HepG2 (cell line): ENCODE measurements around the gene HEATR5B. TPM values are rescaled to one million over a fixed set of nuclear protein-coding genes. Genes with fewer than 3 reads are reported as not detected.

Experiments
- ATAC-seq: fragments of 200-7000 bp; cut with Tn5 transposase; 3 replicates; pipeline ENCODE4 v1.9.1; 2020; ENCODE audit warnings: mild to moderate bottlenecking, moderate library complexity
- BruUV-seq: library from RNA; stranded (reverse); fragments of 400-500 nt; replicated peaks from 2 replicates; lab custom pipeline; 2021; lab: Mats Ljungman, UMichigan
- CTCF ChIA-PET: fragments of 300-600 bp; formaldehyde crosslinking; extraction: SDS; loops from one replicate; lab custom pipeline; 2021; ENCODE audit warnings: low total read pairs, inconsistent platforms, low intra/inter-chr PET ratio; lab: Yijun Ruan, JAX
- POLR2A ChIA-PET: fragments of 350-600 bp; sonication (Branson Sonifier 250); formaldehyde crosslinking; loops from one replicate; lab custom pipeline; 2020; ENCODE audit warnings: antibody characterized with exemption, inconsistent platforms; lab: Yijun Ruan, JAX
- DNase-seq: peaks from one replicate; pipeline ENCODE4 v3.0.0-alpha.2; 2015; ENCODE audit warnings: low spot score
- FAIRE-seq: peaks from 3 replicates; lab custom pipeline; 2011; peaks lifted over from hg19 to GRCh38; lab: Jason Lieb, UNC
- H2AFZ ChIP-seq: one replicate; pipeline ENCODE4 v1.6.1; 2011; ENCODE audit warnings: low read length, inconsistent platforms
- H3K27ac ChIP-seq: fragments of 300-600 bp; 3 replicates; pipeline ENCODE4 v1.8.0; 2011; ENCODE audit warnings: mixed run types, mild to moderate bottlenecking, mixed read lengths, low read length, inconsistent platforms; ENCODE audit not compliant: insufficient read depth; ENCODE audit errors: extremely low read length
- H3K27me3 ChIP-seq, 2 experiments: fragments of 200-600 bp in 1 of 2; 2 replicates in 1 of 2; 3 replicates in 1 of 2; pipeline versions ENCODE4 v1.6.0 to v1.8.0; 2011; ENCODE audit warnings: low read length in 2 of 2, mild to moderate bottlenecking in 2 of 2, moderate library complexity in 2 of 2, inconsistent platforms in 1 of 2; ENCODE audit not compliant: insufficient read depth in 2 of 2, control insufficient read depth in 1 of 2
- H3K36me3 ChIP-seq, 2 experiments: fragments of 200-600 bp in 1 of 2; replicated peaks in 1 of 2; 2 replicates in 1 of 2; 3 replicates in 1 of 2; pipeline versions ENCODE4 v1.5.1 to v1.8.0; 2011; ENCODE audit warnings: low read length in 2 of 2, inconsistent platforms in 1 of 2; ENCODE audit not compliant: insufficient read depth in 2 of 2, control insufficient read depth in 1 of 2
- H3K4me1 ChIP-seq: 2 replicates; pipeline ENCODE4 v1.5.1; 2012; ENCODE audit warnings: low read length, inconsistent platforms; ENCODE audit not compliant: insufficient read depth
- H3K4me2 ChIP-seq: 2 replicates; pipeline ENCODE4 v1.6.0; 2011; ENCODE audit warnings: low read depth, low read length, inconsistent platforms
- H3K4me3 ChIP-seq, 3 experiments: fragments of 200-600 bp in 1 of 3; sonication (generic), shearing (Covaris generic) in 1 of 3; replicated peaks in 1 of 3; 2 replicates each; pipeline ENCODE4 v1.5.1; 2011 to 2016; ENCODE audit warnings: low read length in 3 of 3, inconsistent platforms in 2 of 3, low read depth in 2 of 3, mild to moderate bottlenecking in 2 of 3, control low read depth in 1 of 3, mixed read lengths in 1 of 3; ENCODE audit not compliant: insufficient read depth in 1 of 3
- H3K79me2 ChIP-seq: one replicate; pipeline ENCODE4 v1.6.1; 2011; ENCODE audit warnings: low read length, inconsistent platforms; ENCODE audit not compliant: insufficient read depth
- H3K9ac ChIP-seq: 2 replicates; pipeline ENCODE4 v1.6.0; 2011; ENCODE audit warnings: mild to moderate bottlenecking, low read depth, low read length, inconsistent platforms; ENCODE audit not compliant: insufficient read depth
- H3K9me3 ChIP-seq: 2 replicates; pipeline ENCODE4 v1.5.1; 2012; ENCODE audit warnings: mild to moderate bottlenecking, low read length
- H4K20me1 ChIP-seq: 2 replicates; pipeline ENCODE4 v1.6.0; 2011; ENCODE audit warnings: inconsistent platforms, mild to moderate bottlenecking, low read length, moderate library complexity; ENCODE audit not compliant: insufficient read depth
- MATR3 ChIP-seq: sonication (generic); formaldehyde crosslinking; IDR thresholded peaks from 2 replicates; pipeline ENCODE4 v1.4.0; 2020; ENCODE audit warnings: missing genetic modification reagents
- NFYB ChIP-seq: sonication (generic); formaldehyde crosslinking; IDR thresholded peaks from 2 replicates; pipeline ENCODE4 v1.4.0; 2020; ENCODE audit warnings: missing genetic modification reagents
- TBP ChIP-seq: sonication (generic); formaldehyde crosslinking; IDR thresholded peaks from 2 replicates; pipeline ENCODE4 v1.5.0; 2020; ENCODE audit warnings: missing genetic modification reagents
- ZBTB33 ChIP-seq: sonication (generic); formaldehyde crosslinking; IDR thresholded peaks from 2 replicates; pipeline ENCODE4 v1.4.0; 2020; ENCODE audit warnings: missing genetic modification reagents
- ZBTB38 ChIP-seq: sonication (generic); formaldehyde crosslinking; IDR thresholded peaks from 2 replicates; pipeline ENCODE4 v1.5.1; 2020; ENCODE audit warnings: mild to moderate bottlenecking, missing genetic modification reagents
- ZNF296 ChIP-seq: sonication (generic); formaldehyde crosslinking; conservative IDR thresholded peaks from 2 replicates; pipeline ENCODE4 v1.5.0; 2020; ENCODE audit warnings: mild to moderate bottlenecking, missing genetic modification reagents
- ZNF318 ChIP-seq: sonication (generic); formaldehyde crosslinking; IDR thresholded peaks from 2 replicates; pipeline ENCODE4 v1.4.0; 2020; ENCODE audit warnings: mild to moderate bottlenecking, missing genetic modification reagents
- ZNF878 ChIP-seq: sonication (generic); formaldehyde crosslinking; IDR thresholded peaks from 2 replicates; pipeline ENCODE4 v1.8.1; 2023; ENCODE audit warnings: mild to moderate bottlenecking, missing genetic modification reagents, moderate library complexity
- ZNF879 ChIP-seq: sonication (generic); formaldehyde crosslinking; IDR thresholded peaks from 2 replicates; pipeline ENCODE4 v1.8.1; 2023; ENCODE audit warnings: missing genetic modification reagents
- WGBS: methylation state at CpG from one replicate; pipeline ENCODE4 v1.1.6; 2017; ENCODE audit warnings: low lambda C conversion rate; 5-methylcytosine and 5-hydroxymethylcytosine counted together
- in situ Hi-C: cut with HindIII; loops from 2 replicates; pipeline ENCODE4 v1.10.0; 2017; ENCODE audit warnings: low pct_unique_long_range_greater_than_20kb; ENCODE audit not compliant: extremely low pct_ligation_motif_present
- intact Hi-C: fragments of 100-400 bp; cut with micrococcal nuclease; formaldehyde crosslinking; loops from one replicate; pipeline ENCODE4 v1.10.0; 2022; ENCODE audit not compliant: unreplicated experiment
- polyA plus RNA-seq, 8 experiments: library from polyadenylated mRNA; depleted of rRNA in 3 of 8; stranded (reverse) in 7 of 8; unstranded in 1 of 8; fragments of >200 nt; fragmentation: Illumina TruSeq in 4 of 8; extraction: Trizol in 4 of 8; gene quantifications; 2 replicates each; pipeline versions ENCODE4 v1.2.1 to v1.2.3, GENCODE V29; 2011 to 2016; ENCODE audit warnings: low read depth in 4 of 8, missing spikeins in 1 of 8, mixed read lengths in 1 of 8; ENCODE audit not compliant: insufficient read depth in 1 of 8
- total RNA-seq, 5 experiments: library from RNA; depleted of rRNA; stranded (reverse); fragments of >200 nt; fragmentation: Illumina TruSeq; extraction: Trizol; gene quantifications; 2 replicates each; pipeline ENCODE4 v1.2.3, GENCODE V29; 2016; ENCODE audit warnings: low read depth in 1 of 5

The HEATR5B gene
- total and polyA plus RNA-seq, 2 of the 13 experiments (the other 11 are each of a cell fraction or from before 2014, with no cell fraction given), result 12.7 to 16.3 TPM

- no peak for TF ChIP-seq ZBTB38 (CRISPR knock-in tag)
Measured at GRCh38 chr2:37061013-37061711, 23.0 kb downstream of the HEATR5B start (continued).

GRCh38 chr2:37060446-37060845, 23.7 kb downstream of the HEATR5B start:
- intact Hi-C loops (no loop called here), in situ Hi-C loops (no loop called here)
- Histone ChIP-seq H2AFZ (no peak overlapping the region), H3K4me2 (no peak overlapping the region), H3K36me3 (peaks cover 11 to 54% of the 10 kb centered on the region in 2 experiments), H3K9ac (no peak overlapping the region), H3K4me1 (no peaks in the 10 kb centered on the region), H4K20me1 (no peaks in the 10 kb centered on the region), H3K79me2 (no peaks in the 10 kb centered on the region), H3K27ac (no peak overlapping the region), H3K9me3 (no peaks in the 10 kb centered on the region), H3K27me3 (no peaks in the 10 kb centered on the region), H3K4me3 (no peak overlapping the region)
- BruUV-seq, result no TSS peak
- FAIRE-seq, result no peak
- POLR2A ChIA-PET, result no interaction called here
- CTCF ChIA-PET, result no interaction called here
- 93% methylated on average over 7 of the region's 7 CpGs for WGBS
- DNase-seq, result no peak
- no peak for ATAC-seq
- TF ChIP-seq TBP (CRISPR knock-in tag), result no peak
- TF ChIP-seq NFYB (CRISPR knock-in tag), result no peak
- no peak for TF ChIP-seq MATR3 (CRISPR knock-in tag)
- TF ChIP-seq ZNF318, result no peak
- TF ChIP-seq ZNF879 (CRISPR knock-in tag), result no peak
- no peak for TF ChIP-seq ZBTB33
- no peak for TF ChIP-seq ZNF296 (CRISPR knock-in tag)
- no peak for TF ChIP-seq ZNF878 (CRISPR knock-in tag)
